PC-3 (cell line): ENCODE data around the gene NOXA1.

Experiments
- CTCF ChIP-seq: fragments of 300-600 bp; sonication (generic); conservative IDR thresholded peaks from 2 replicates; pipeline ENCODE4 v1.5.1; 2017; ENCODE audit warnings: antibody characterized with exemption, low read depth, mild to moderate bottlenecking, low read length
- EZH2 ChIP-seq: fragments of 300-600 bp; sonication (generic); IDR thresholded peaks from one replicate; pipeline ENCODE4 v1.6.1; 2017; ENCODE audit warnings: antibody characterized with exemption, mild to moderate bottlenecking, low read length; ENCODE audit not compliant: unreplicated experiment

DNA sequence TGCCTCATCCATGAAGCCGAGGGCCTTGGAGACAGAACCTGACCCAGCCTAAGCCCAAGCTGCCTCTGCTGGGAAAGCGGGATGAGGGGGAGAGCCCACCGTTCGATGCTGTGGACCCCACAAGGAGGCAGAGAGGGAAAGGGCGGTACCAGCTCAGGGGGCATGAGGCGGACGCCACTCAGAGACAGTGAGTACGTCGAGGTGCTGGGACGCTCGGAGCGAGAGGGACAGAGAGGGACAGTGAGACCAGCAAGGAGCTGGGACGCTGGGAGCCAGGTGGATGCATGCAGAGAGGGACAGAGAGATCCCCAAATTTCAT lies 33.8 kb upstream of the NOXA1 start:
- TF ChIP-seq EZH2 (no peak), CTCF (no peak)
